ENCODE measurements around the gene PHLPP1. TPM values are rescaled to one million over a fixed set of nuclear protein-coding genes. Genes with fewer than 3 reads are reported as not detected.

Gene PHLPP1
- total RNA-seq, 1 experiment from 2014 or later: 13.7 TPM

GRCh38 chr18:62810682-62811081 is 95.3 kb downstream of the PHLPP1 start:
- no TSS peak for BruUV-seq (replicated peaks)
- DNase-seq (ENCODE audit: low spot score): no peak
- Histone ChIP-seq H3K36me3 (ENCODE audit: insufficient read depth, low read length, poor library complexity, severe bottlenecking) (no peaks in the 10 kb centered on the region), H3K4me1 (ENCODE audit: insufficient read depth, low read length, poor library complexity, severe bottlenecking) (peaks cover 11% of the 10 kb centered on the region), H3K9me3 (ENCODE audit: low read depth, low read length, poor library complexity, severe bottlenecking) (no peaks in the 10 kb centered on the region), H3K27me3 (replicated peaks; ENCODE audit: insufficient read depth, low read depth, low read length, poor library complexity) (no peaks in the 10 kb centered on the region), H3K4me3 (ENCODE audit: low read depth, low read length, poor library complexity, severe bottlenecking) (no peak overlapping the region), H3K27ac (ENCODE audit: low read depth, low read length, poor library complexity, severe bottlenecking) (no peak overlapping the region)
- CTCF ChIA-PET: no interaction called here
- no peak for TF ChIP-seq EZH2 (IDR thresholded peaks at IDR 0.05; ENCODE audit: borderline replicate concordance, low read depth, low read length, poor library complexity, severe bottlenecking)
- TF ChIP-seq, protein P1, sequence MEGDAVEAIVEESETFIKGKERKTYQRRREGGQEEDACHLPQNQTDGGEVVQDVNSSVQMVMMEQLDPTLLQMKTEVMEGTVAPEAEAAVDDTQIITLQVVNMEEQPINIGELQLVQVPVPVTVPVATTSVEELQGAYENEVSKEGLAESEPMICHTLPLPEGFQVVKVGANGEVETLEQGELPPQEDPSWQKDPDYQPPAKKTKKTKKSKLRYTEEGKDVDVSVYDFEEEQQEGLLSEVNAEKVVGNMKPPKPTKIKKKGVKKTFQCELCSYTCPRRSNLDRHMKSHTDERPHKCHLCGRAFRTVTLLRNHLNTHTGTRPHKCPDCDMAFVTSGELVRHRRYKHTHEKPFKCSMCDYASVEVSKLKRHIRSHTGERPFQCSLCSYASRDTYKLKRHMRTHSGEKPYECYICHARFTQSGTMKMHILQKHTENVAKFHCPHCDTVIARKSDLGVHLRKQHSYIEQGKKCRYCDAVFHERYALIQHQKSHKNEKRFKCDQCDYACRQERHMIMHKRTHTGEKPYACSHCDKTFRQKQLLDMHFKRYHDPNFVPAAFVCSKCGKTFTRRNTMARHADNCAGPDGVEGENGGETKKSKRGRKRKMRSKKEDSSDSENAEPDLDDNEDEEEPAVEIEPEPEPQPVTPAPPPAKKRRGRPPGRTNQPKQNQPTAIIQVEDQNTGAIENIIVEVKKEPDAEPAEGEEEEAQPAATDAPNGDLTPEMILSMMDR (conservative IDR thresholded peaks at IDR 0.05; ENCODE audit: low read depth, low read length): no peak
- POLR2A ChIA-PET (ENCODE audit: low non-redundant PET): no interaction called here
- intact Hi-C loops (cut with micrococcal nuclease; ENCODE audit: unreplicated experiment): no loop called here

GRCh38 chr18:62811674-62812073 is 96.3 kb downstream of the PHLPP1 start:
- DNase-seq (ENCODE audit: low spot score): no peak
- TF ChIP-seq, protein P1 (conservative IDR thresholded peaks at IDR 0.05; ENCODE audit: low read depth, low read length): no peak
- TF ChIP-seq EZH2 (IDR thresholded peaks at IDR 0.05; ENCODE audit: borderline replicate concordance, low read depth, low read length, poor library complexity, severe bottlenecking): no peak
- Histone ChIP-seq H3K9me3 (ENCODE audit: low read depth, low read length, poor library complexity, severe bottlenecking) (no peaks in the 10 kb centered on the region), H3K27me3 (replicated peaks; ENCODE audit: insufficient read depth, low read depth, low read length, poor library complexity) (no peaks in the 10 kb centered on the region), H3K4me3 (ENCODE audit: low read depth, low read length, poor library complexity, severe bottlenecking) (no peak overlapping the region), H3K27ac (ENCODE audit: low read depth, low read length, poor library complexity, severe bottlenecking) (no peak overlapping the region), H3K4me1 (ENCODE audit: insufficient read depth, low read length, poor library complexity, severe bottlenecking) (peaks cover 5% of the 10 kb centered on the region), H3K36me3 (ENCODE audit: insufficient read depth, low read length, poor library complexity, severe bottlenecking) (no peaks in the 10 kb centered on the region)
- ChIA-PET CTCF (no interaction called here), POLR2A (ENCODE audit: low non-redundant PET) (no interaction called here)
- BruUV-seq (replicated peaks): no TSS peak
- intact Hi-C loops (cut with micrococcal nuclease; ENCODE audit: unreplicated experiment): no loop called here

GRCh38 chr18:62812242-62812641 is 96.9 kb downstream of the PHLPP1 start:
- H3K27me3 ChIP-seq (replicated peaks; ENCODE audit: insufficient read depth, low read depth, low read length, poor library complexity): no peaks in the 10 kb centered on the region
- POLR2A ChIA-PET (ENCODE audit: low non-redundant PET): no interaction called here
- no peaks in the 10 kb centered on the region for H3K9me3 ChIP-seq (ENCODE audit: low read depth, low read length, poor library complexity, severe bottlenecking)
- H3K36me3 ChIP-seq (ENCODE audit: insufficient read depth, low read length, poor library complexity, severe bottlenecking): no peaks in the 10 kb centered on the region
- BruUV-seq (replicated peaks): no TSS peak
- no peak overlapping the region for H3K27ac ChIP-seq (ENCODE audit: low read depth, low read length, poor library complexity, severe bottlenecking)
- no peak overlapping the region for H3K4me3 ChIP-seq (ENCODE audit: low read depth, low read length, poor library complexity, severe bottlenecking)
- no peak for DNase-seq (ENCODE audit: low spot score)
- H3K4me1 ChIP-seq (ENCODE audit: insufficient read depth, low read length, poor library complexity, severe bottlenecking): peaks cover 5% of the 10 kb centered on the region
- CTCF ChIA-PET: no interaction called here
- intact Hi-C loops (cut with micrococcal nuclease; ENCODE audit: unreplicated experiment): no loop called here
- TF ChIP-seq EZH2 (IDR thresholded peaks at IDR 0.05; ENCODE audit: borderline replicate concordance, low read depth, low read length, poor library complexity, severe bottlenecking): no peak
- TF ChIP-seq, protein P1 (conservative IDR thresholded peaks at IDR 0.05; ENCODE audit: low read depth, low read length): no peak
